H9 (cell line): ENCODE measurements around the gene LAMC3. TPM values are rescaled to one million over a fixed set of nuclear protein-coding genes. Genes with fewer than 3 reads are reported as not detected.
A peak's percentile ranks its signal among the peaks of the same experiment; 100 is the strongest.

Experiments
- DNase-seq: peaks from one replicate; pipeline ENCODE4 v3.0.0-alpha.2; 2017
- H2AFZ ChIP-seq: one replicate; pipeline ENCODE4 v1.6.1; 2013; ENCODE audit warnings: mild to moderate bottlenecking, low read length, control low read depth, moderate library complexity
- H2AK5ac ChIP-seq: 2 replicates; pipeline ENCODE4 v1.6.1; 2013; ENCODE audit warnings: low read length, control low read depth, mixed read lengths; ENCODE audit not compliant: insufficient read length
- H2BK120ac ChIP-seq: one replicate; pipeline ENCODE4 v1.6.1; 2013; ENCODE audit warnings: low read depth, mild to moderate bottlenecking, low read length, control low read depth, inconsistent platforms; ENCODE audit not compliant: poor library complexity, severe bottlenecking
- H2BK12ac ChIP-seq: 2 replicates; pipeline ENCODE4 v1.6.1; 2013; ENCODE audit warnings: low read length, control low read depth, mixed read lengths, low read depth; ENCODE audit not compliant: insufficient read length
- H2BK15ac ChIP-seq: 2 replicates; pipeline ENCODE4 v1.6.1; 2013; ENCODE audit warnings: low read depth, low read length, control low read depth
- H2BK20ac ChIP-seq: one replicate; pipeline ENCODE4 v1.6.1; 2013; ENCODE audit warnings: low read depth, mild to moderate bottlenecking, low read length, control low read depth, inconsistent platforms; ENCODE audit not compliant: poor library complexity, severe bottlenecking
- H2BK5ac ChIP-seq: 2 replicates; pipeline ENCODE4 v1.6.1; 2013; ENCODE audit warnings: low read length, control low read depth, mixed read lengths; ENCODE audit not compliant: insufficient read length
- H3K14ac ChIP-seq: 2 replicates; pipeline ENCODE4 v1.6.1; 2013; ENCODE audit warnings: low read length, control low read depth; ENCODE audit not compliant: insufficient read depth
- H3K18ac ChIP-seq: 2 replicates; pipeline ENCODE4 v1.6.1; 2013; ENCODE audit warnings: low read depth, mild to moderate bottlenecking, mixed read lengths, low read length, control low read depth; ENCODE audit not compliant: insufficient read length
- H3K23ac ChIP-seq: 2 replicates; pipeline ENCODE4 v1.6.1; 2013; ENCODE audit warnings: low read length, control low read depth, mixed read lengths, low read depth; ENCODE audit not compliant: insufficient read length
- H3K23me2 ChIP-seq: 2 replicates; pipeline ENCODE4 v1.6.1; 2013; ENCODE audit warnings: low read depth, mild to moderate bottlenecking, mixed read lengths, low read length, control low read depth; ENCODE audit not compliant: insufficient read length, poor library complexity, severe bottlenecking
- H3K27ac ChIP-seq: 2 replicates; pipeline ENCODE4 v1.5.1; 2013; ENCODE audit warnings: low read length, control low read depth, mixed read lengths, low read depth; ENCODE audit not compliant: insufficient read length
- H3K27me3 ChIP-seq: 2 replicates; pipeline ENCODE4 v1.6.1; 2013; ENCODE audit warnings: low read length, control low read depth, inconsistent platforms; ENCODE audit not compliant: insufficient read depth
- H3K4ac ChIP-seq: 2 replicates; pipeline ENCODE4 v1.6.1; 2013; ENCODE audit warnings: low read depth, mild to moderate bottlenecking, control low read depth, inconsistent platforms, low read length, moderate library complexity
- H3K4me1 ChIP-seq: 2 replicates; pipeline ENCODE4 v1.6.1; 2013; ENCODE audit warnings: low read length, control low read depth, inconsistent platforms; ENCODE audit not compliant: insufficient read depth
- H3K4me2 ChIP-seq: 2 replicates; pipeline ENCODE4 v1.6.1; 2013; ENCODE audit warnings: low read length, control low read depth, mixed read lengths; ENCODE audit not compliant: insufficient read length, insufficient read depth
- H3K56ac ChIP-seq: 2 replicates; pipeline ENCODE4 v1.6.1; 2013; ENCODE audit warnings: low read depth, mild to moderate bottlenecking, mixed read lengths, low read length, control low read depth; ENCODE audit not compliant: insufficient read length
- H3K79me1 ChIP-seq: 2 replicates; pipeline ENCODE4 v1.6.1; 2013; ENCODE audit warnings: low read depth, mild to moderate bottlenecking, moderate library complexity, low read length, control low read depth, inconsistent platforms; ENCODE audit not compliant: insufficient read depth, poor library complexity, severe bottlenecking
- H3K79me2 ChIP-seq: 2 replicates; pipeline ENCODE4 v1.6.1; 2013; ENCODE audit warnings: low read length, control low read depth, inconsistent platforms; ENCODE audit not compliant: insufficient read depth
- H3K9ac ChIP-seq: 2 replicates; pipeline ENCODE4 v1.6.1; 2013; ENCODE audit warnings: low read length, control low read depth, mixed read lengths; ENCODE audit not compliant: insufficient read length; ENCODE audit errors: extremely low read depth
- H3K9me3 ChIP-seq: one replicate; pipeline ENCODE4 v1.6.1; 2013; ENCODE audit warnings: low read depth, low read length, inconsistent platforms; ENCODE audit not compliant: control insufficient read depth
- H3T11ph ChIP-seq: one replicate; pipeline ENCODE4 v1.6.1; 2013; ENCODE audit warnings: mild to moderate bottlenecking, low read length, control low read depth, inconsistent platforms
- H4K20me1 ChIP-seq: one replicate; pipeline ENCODE4 v1.6.1; 2013; ENCODE audit not compliant: control insufficient read depth, insufficient read length, insufficient read depth
- H4K5ac ChIP-seq: 2 replicates; pipeline ENCODE4 v1.6.1; 2013; ENCODE audit warnings: low read depth, mild to moderate bottlenecking, mixed read lengths, low read length, control low read depth; ENCODE audit not compliant: insufficient read length
- H4K8ac ChIP-seq: replicated peaks from 2 replicates; pipeline ENCODE4 v1.6.1; 2013; ENCODE audit warnings: low read length, control low read depth, mixed read lengths, low read depth; ENCODE audit not compliant: insufficient read length
- H4K91ac ChIP-seq: 2 replicates; pipeline ENCODE4 v1.6.1; 2013; ENCODE audit warnings: low read depth, mild to moderate bottlenecking, moderate library complexity, mixed read lengths, low read length, control low read depth; ENCODE audit not compliant: insufficient read length
- H3K27ac Mint-ChIP-seq, 3 experiments: 2 replicates in 2 of 3; 3 replicates in 1 of 3; pipeline ENCODE4 v1.8.0; 2020 to 2021; ENCODE audit warnings: mixed read lengths in 3 of 3, mild to moderate bottlenecking in 1 of 3, moderate library complexity in 1 of 3
- H3K27me3 Mint-ChIP-seq: 2 replicates; pipeline ENCODE4 v1.8.0; 2021; ENCODE audit warnings: low read depth, mild to moderate bottlenecking, moderate library complexity, mixed read lengths
- H3K36me3 Mint-ChIP-seq, 3 experiments: 2 replicates in 2 of 3; 3 replicates in 1 of 3; pipeline ENCODE4 v1.8.0; 2020 to 2021; ENCODE audit warnings: low read depth in 3 of 3, mixed read lengths in 3 of 3; ENCODE audit not compliant: insufficient read depth in 1 of 3
- H3K4me1 Mint-ChIP-seq, 2 experiments: 2 replicates each; pipeline ENCODE4 v1.8.0; 2020; ENCODE audit warnings: mixed read lengths in 2 of 2
- H3K4me3 Mint-ChIP-seq, 2 experiments: 2 replicates in 1 of 2; 3 replicates in 1 of 2; pipeline ENCODE4 v1.8.0; 2020 to 2021; ENCODE audit warnings: mild to moderate bottlenecking in 2 of 2, mixed read lengths in 2 of 2, moderate library complexity in 1 of 2
- H3K9me3 Mint-ChIP-seq, 2 experiments: 2 replicates in 1 of 2; 3 replicates in 1 of 2; pipeline ENCODE4 v1.8.0; 2020; ENCODE audit warnings: mild to moderate bottlenecking in 2 of 2, mixed read lengths in 2 of 2, moderate library complexity in 1 of 2
- CTCF ChIP-seq: fragments of 200-600 bp; sonication (generic); conservative IDR thresholded peaks from 3 replicates; pipeline ENCODE4 v1.8.0; 2021; ENCODE audit warnings: antibody characterized with exemption, mild to moderate bottlenecking
- WGBS: extraction: QIAGEN DNeasy Blood & Tissue Kit; methylation state at CpG from one replicate; pipeline ENCODE4 v1.1.7; 2013; ENCODE audit warnings: missing lambda C conversion rate, low lambda C conversion rate, mixed read lengths; ENCODE audit not compliant: insufficient read length; ENCODE audit errors: extremely low coverage; 5-methylcytosine and 5-hydroxymethylcytosine counted together
- total RNA-seq: library from RNA; stranded (reverse); gene quantifications from 2 replicates; pipeline ENCODE4 v1.2.1, GENCODE V29; 2021

The LAMC3 gene
- total RNA-seq, 1 experiment from 2014 or later = 21.7 TPM

- WGBS = no CpG with 5 or more reads among the region's 9 CpGs
Observed at GRCh38 chr9:131103024-131103423, 94.0 kb downstream of the LAMC3 start.

More at GRCh38 chr9:131103024-131103423, 94.0 kb downstream of the LAMC3 start:
- H3K9me3 ChIP-seq = no peaks in the 10 kb centered on the region
- no peak overlapping the region for H2BK12ac ChIP-seq
- no peak overlapping the region for H2AK5ac ChIP-seq
- no peaks in the 10 kb centered on the region for H3K79me1 ChIP-seq
- DNase-seq = no peak
- no peak overlapping the region for H3K9ac ChIP-seq
- peaks cover 13% of the 10 kb centered on the region; the same call in 1 of the 2 replicates for H3K4me1 ChIP-seq
- H3K14ac ChIP-seq = no peak overlapping the region
- TF ChIP-seq CTCF = no peak
- H4K91ac ChIP-seq = no peak overlapping the region
- H4K8ac ChIP-seq = no peak overlapping the region
- H2BK120ac ChIP-seq = no peak overlapping the region
- no peak overlapping the region for H3K4me2 ChIP-seq
- H3K4me3 Mint-ChIP-seq = peak overlapping the region in 1 of 2 experiments; percentile 67; a peak in 3 of 5 replicates
- H3K27ac ChIP-seq = no peak overlapping the region
- H2BK20ac ChIP-seq = no peak overlapping the region
- no peak overlapping the region for H2AFZ ChIP-seq
- H3K18ac ChIP-seq = no peak overlapping the region
- no peaks in the 10 kb centered on the region for H3K27me3 ChIP-seq
- no peak overlapping the region for H3K4ac ChIP-seq
- H2BK5ac ChIP-seq = no peak overlapping the region
- H3T11ph ChIP-seq = no peak overlapping the region
- H3K27me3 Mint-ChIP-seq = no peaks in the 10 kb centered on the region
- H2BK15ac ChIP-seq = no peak overlapping the region
- peak overlapping the region; percentile 91 to 97 (median 93) for H3K27ac Mint-ChIP-seq
- H4K20me1 ChIP-seq = peaks cover 2% of the 10 kb centered on the region
- H3K23ac ChIP-seq = no peak overlapping the region
- no peaks in the 10 kb centered on the region for H3K23me2 ChIP-seq
- no peaks in the 10 kb centered on the region; a peak in 1 of 5 replicates for H3K9me3 Mint-ChIP-seq
- H4K5ac ChIP-seq = no peak overlapping the region
- H3K79me2 ChIP-seq = no peaks in the 10 kb centered on the region
- H3K56ac ChIP-seq = no peak overlapping the region
- H3K36me3 Mint-ChIP-seq = peaks cover 27 to 67% (median 43%) of the 10 kb centered on the region in 3 experiments; a peak in 6 of 7 replicates
- H3K4me1 Mint-ChIP-seq = peaks cover 40 to 50% of the 10 kb centered on the region in 2 experiments
